H1 (cell line): Measurements from ENCODE around the gene SCYL3. TPM values are rescaled to one million over a fixed set of nuclear protein-coding genes. Genes with fewer than 3 reads are reported as not detected.

Experiments used
- CTCF ChIA-PET: fragments of 300-600 bp; sonication (Branson Sonifier 250); formaldehyde crosslinking; loops from one replicate; lab custom pipeline; 2021; ENCODE audit not compliant: partially characterized antibody; lab: Charles Lee
- POLR2A ChIA-PET: fragments of 300-600 bp; sonication (Branson Sonifier 250); formaldehyde crosslinking; loops from one replicate; lab custom pipeline; 2021; ENCODE audit warnings: inconsistent platforms; ENCODE audit not compliant: partially characterized antibody; lab: Charles Lee
- DNase-seq, 2 experiments: peaks; one replicate each; pipeline versions ENCODE4 v3.0.0 to v3.0.0-alpha.2; 2010 to 2022; ENCODE audit warnings: low spot score in 2 of 2, low read depth in 1 of 2, mixed read lengths in 1 of 2
- FAIRE-seq: peaks from 2 replicates; lab custom pipeline; 2011; peaks lifted over from hg19 to GRCh38; lab: Jason Lieb, UNC
- H2AFZ ChIP-seq: 2 replicates; pipeline ENCODE4 v1.8.1; 2012; ENCODE audit warnings: low read length, inconsistent platforms
- H2AK5ac ChIP-seq: 2 replicates; pipeline ENCODE4 v1.6.1; 2013; ENCODE audit warnings: low read depth, low read length
- H2BK120ac ChIP-seq: replicated peaks from 2 replicates; pipeline ENCODE3; 2013; ENCODE audit warnings: low read depth, low read length, inconsistent platforms
- H2BK12ac ChIP-seq: 2 replicates; pipeline ENCODE4 v1.6.1; 2013; ENCODE audit warnings: low read depth, low read length
- H2BK15ac ChIP-seq: 2 replicates; pipeline ENCODE4 v1.6.1; 2013; ENCODE audit warnings: low read length
- H2BK20ac ChIP-seq: 2 replicates; pipeline ENCODE4 v1.6.1; 2013; ENCODE audit warnings: low read length
- H2BK5ac ChIP-seq: 2 replicates; pipeline ENCODE4 v1.6.1; 2013; ENCODE audit warnings: low read depth, low read length
- H3K14ac ChIP-seq: 2 replicates; pipeline ENCODE4 v1.6.1; 2013; ENCODE audit warnings: inconsistent platforms; ENCODE audit not compliant: insufficient read length
- H3K18ac ChIP-seq: 2 replicates; pipeline ENCODE4 v1.6.1; 2013; ENCODE audit warnings: low read length; ENCODE audit errors: extremely low read depth
- H3K23ac ChIP-seq: 2 replicates; pipeline ENCODE4 v1.6.1; 2013; ENCODE audit warnings: inconsistent platforms; ENCODE audit not compliant: insufficient read length
- H3K23me2 ChIP-seq: 2 replicates; pipeline ENCODE4 v1.6.1; 2013; ENCODE audit warnings: low read depth, low read length
- H3K27ac ChIP-seq: 2 replicates; pipeline ENCODE4 v1.6.1; 2011; ENCODE audit warnings: low read depth, low read length, inconsistent platforms
- H3K27me3 ChIP-seq, 4 experiments: replicated peaks in 1 of 4; 1 replicate in 1 of 4; 2 replicates in 3 of 4; pipeline versions ENCODE4 v1.6.1 to v1.8.1; 2011 to 2013; ENCODE audit warnings: low read length in 3 of 4, mild to moderate bottlenecking in 3 of 4, inconsistent platforms in 2 of 4, mixed read lengths in 2 of 4, moderate library complexity in 1 of 4; ENCODE audit not compliant: control insufficient read depth in 3 of 4, insufficient read depth in 3 of 4; ENCODE audit errors: extremely low read depth in 1 of 4
- H3K36me3 ChIP-seq, 4 experiments: 2 replicates each; pipeline versions ENCODE4 v1.6.1 to v1.8.1; 2011 to 2013; ENCODE audit warnings: mild to moderate bottlenecking in 4 of 4, low read length in 3 of 4, moderate library complexity in 2 of 4, control low read depth in 1 of 4, inconsistent platforms in 1 of 4; ENCODE audit not compliant: insufficient read depth in 4 of 4, control insufficient read depth in 2 of 4
- H3K4ac ChIP-seq: replicated peaks from 2 replicates; pipeline ENCODE3; 2013; ENCODE audit warnings: low read length, low read depth, mixed read lengths, inconsistent platforms; ENCODE audit not compliant: insufficient read length
- H3K4me1 ChIP-seq, 4 experiments: replicated peaks in 1 of 4; 1 replicate in 1 of 4; 2 replicates in 3 of 4; pipeline versions ENCODE4 v1.6.1 to v1.8.1; 2011 to 2013; ENCODE audit warnings: low read length in 3 of 4, inconsistent platforms in 2 of 4, mixed read lengths in 1 of 4; ENCODE audit not compliant: insufficient read depth in 4 of 4, control insufficient read depth in 3 of 4
- H3K4me2 ChIP-seq, 2 experiments: 2 replicates each; pipeline versions ENCODE4 v1.6.1 to v1.8.1; 2011 to 2013; ENCODE audit warnings: low read depth in 2 of 2, low read length in 2 of 2, control low read depth in 1 of 2, inconsistent platforms in 1 of 2, mild to moderate bottlenecking in 1 of 2; ENCODE audit not compliant: insufficient read depth in 1 of 2
- H3K4me3 ChIP-seq, 4 experiments: fragments of 200-600, 300-600 bp in 1 of 4; sonication (generic), shearing (Covaris generic), sonication (Bioruptor Twin) in 1 of 4; 2 replicates each; pipeline versions ENCODE4 v1.5.1 to v1.8.1; 2011 to 2016; ENCODE audit warnings: low read length in 4 of 4, low read depth in 3 of 4, control low read depth in 2 of 4, inconsistent platforms in 2 of 4, mild to moderate bottlenecking in 2 of 4, mixed read lengths in 1 of 4, moderate library complexity in 1 of 4; ENCODE audit not compliant: insufficient read depth in 2 of 4; ENCODE audit errors: extremely low read depth in 1 of 4
- H3K56ac ChIP-seq: replicated peaks from 2 replicates; pipeline ENCODE3; 2013; ENCODE audit warnings: low read depth, mild to moderate bottlenecking, mixed read lengths, low read length, inconsistent platforms; ENCODE audit not compliant: insufficient read length
- H3K79me1 ChIP-seq: 2 replicates; pipeline ENCODE4 v1.6.1; 2013; ENCODE audit warnings: low read depth, low read length, control low read depth
- H3K79me2 ChIP-seq, 2 experiments: 2 replicates each; pipeline versions ENCODE4 v1.6.1 to v1.8.1; 2012 to 2013; ENCODE audit warnings: low read length in 2 of 2, mild to moderate bottlenecking in 2 of 2, inconsistent platforms in 1 of 2; ENCODE audit not compliant: insufficient read depth in 2 of 2, control insufficient read depth in 1 of 2
- H3K9ac ChIP-seq, 4 experiments: replicated peaks in 1 of 4; 1 replicate in 1 of 4; 2 replicates in 3 of 4; pipeline versions ENCODE4 v1.6.1 to v1.8.1; 2011 to 2013; ENCODE audit warnings: low read depth in 3 of 4, low read length in 3 of 4, control low read depth in 2 of 4, mild to moderate bottlenecking in 2 of 4, moderate library complexity in 2 of 4, inconsistent platforms in 1 of 4; ENCODE audit errors: extremely low read depth in 1 of 4
- H3K9me3 ChIP-seq, 2 experiments: 2 replicates each; pipeline versions ENCODE4 v1.6.1 to v1.8.1; 2012 to 2013; ENCODE audit warnings: mild to moderate bottlenecking in 2 of 2, moderate library complexity in 2 of 2, control low read depth in 1 of 2, inconsistent platforms in 1 of 2, low read depth in 1 of 2, low read length in 1 of 2, mixed read lengths in 1 of 2; ENCODE audit not compliant: insufficient read depth in 2 of 2
- H4K20me1 ChIP-seq, 2 experiments: replicated peaks in 1 of 2; 2 replicates each; pipeline versions ENCODE3 to v1.8.1; 2011 to 2013; ENCODE audit warnings: inconsistent platforms in 2 of 2, low read length in 2 of 2, mild to moderate bottlenecking in 1 of 2; ENCODE audit not compliant: insufficient read depth in 2 of 2, control insufficient read depth in 1 of 2
- H4K5ac ChIP-seq: 2 replicates; pipeline ENCODE4 v1.6.1; 2013; ENCODE audit warnings: low read length, low read depth, mixed read lengths, inconsistent platforms; ENCODE audit not compliant: insufficient read length
- H4K8ac ChIP-seq: 2 replicates; pipeline ENCODE4 v1.8.0; 2013; ENCODE audit warnings: mild to moderate bottlenecking, moderate library complexity, low read length, inconsistent platforms; ENCODE audit not compliant: insufficient read depth; ENCODE audit errors: extremely low read depth
- H4K91ac ChIP-seq: replicated peaks from 2 replicates; pipeline ENCODE3; 2013; ENCODE audit warnings: low read length, mixed read lengths, inconsistent platforms; ENCODE audit not compliant: insufficient read length
- ATF3 ChIP-seq: IDR thresholded peaks from 2 replicates; pipeline ENCODE4 v1.6.1; 2011; ENCODE audit warnings: low read depth, mild to moderate bottlenecking, low read length; ENCODE audit not compliant: insufficient read depth
- CHD2 ChIP-seq: IDR thresholded peaks from 2 replicates; pipeline ENCODE4 v1.6.1; 2012; ENCODE audit warnings: low read length, improper control_type of control experiment
- EP300 ChIP-seq, 2 experiments: IDR thresholded peaks; 1 replicate in 1 of 2; 2 replicates in 1 of 2; pipeline ENCODE4 v1.6.1; 2011 to 2012; ENCODE audit warnings: low read depth in 2 of 2, low read length in 2 of 2, mild to moderate bottlenecking in 2 of 2, borderline replicate concordance in 1 of 2, inconsistent platforms in 1 of 2, moderate library complexity in 1 of 2
- GABPA ChIP-seq: IDR thresholded peaks from 2 replicates; pipeline ENCODE4 v1.6.1; 2011; ENCODE audit warnings: mild to moderate bottlenecking, low read length, moderate library complexity, borderline replicate concordance; ENCODE audit not compliant: insufficient read depth
- JUND ChIP-seq: IDR thresholded peaks from 2 replicates; pipeline ENCODE4 v1.6.1; 2011; ENCODE audit warnings: mild to moderate bottlenecking, improper control_type of control experiment, low read length
- RAD21 ChIP-seq, 2 experiments: IDR thresholded peaks in 1 of 2; conservative IDR thresholded peaks in 1 of 2; 2 replicates each; pipeline ENCODE4 v1.6.1; 2011; ENCODE audit warnings: low read depth in 2 of 2, low read length in 2 of 2, improper control_type of control experiment in 1 of 2, inconsistent platforms in 1 of 2, mild to moderate bottlenecking in 1 of 2, moderate library complexity in 1 of 2
- RBBP5 ChIP-seq: IDR thresholded peaks from 2 replicates; pipeline ENCODE4 v1.7.1; 2012; ENCODE audit warnings: low read depth, mild to moderate bottlenecking, inconsistent platforms, low read length, moderate library complexity, borderline replicate concordance
- RFX5 ChIP-seq: IDR thresholded peaks from 2 replicates; pipeline ENCODE4 v1.6.1; 2011; ENCODE audit warnings: low read depth, low read length, improper control_type of control experiment, borderline replicate concordance
- RXRA ChIP-seq: IDR thresholded peaks from 2 replicates; pipeline ENCODE4 v1.6.1; 2011; ENCODE audit warnings: low read depth, mild to moderate bottlenecking, low read length, moderate library complexity; ENCODE audit not compliant: insufficient read depth
- SRF ChIP-seq: IDR thresholded peaks from 2 replicates; pipeline ENCODE4 v1.6.1; 2011; ENCODE audit warnings: mild to moderate bottlenecking, low read depth, low read length, moderate library complexity
- TAF1 ChIP-seq: IDR thresholded peaks from 2 replicates; pipeline ENCODE4 v1.6.1; 2011; ENCODE audit warnings: mild to moderate bottlenecking, low read depth, low read length
- WGBS, 2 experiments: shearing (Covaris generic) in 1 of 2; methylation state at CpG; one replicate each; pipeline versions ENCODE4 v1.1.6 to v1.1.7; 2013 to 2015; ENCODE audit warnings: low lambda C conversion rate in 2 of 2, mixed read lengths in 2 of 2, inconsistent platforms in 1 of 2, low coverage in 1 of 2, missing lambda C conversion rate in 1 of 2; ENCODE audit not compliant: insufficient replicate concordance in 2 of 2, insufficient coverage in 1 of 2, insufficient read length in 1 of 2; ENCODE audit errors: extremely low coverage in 1 of 2, missing lambda C conversion rate in 1 of 2; 5-methylcytosine and 5-hydroxymethylcytosine counted together
- polyA plus RNA-seq, 7 experiments: library from polyadenylated mRNA; depleted of rRNA in 3 of 7; stranded (reverse) in 5 of 7; unstranded in 2 of 7; fragments of >200 nt in 5 of 7; fragments of 200-250 nt in 2 of 7; gene quantifications; 1 replicate in 5 of 7; 2 replicates in 1 of 7; 4 replicates in 1 of 7; pipeline versions ENCODE4 v1.2.1 to v1.2.3, GENCODE V29; 2011 to 2013; ENCODE audit warnings: missing spikeins in 2 of 7, mixed read lengths in 2 of 7
- total RNA-seq: library from RNA; stranded (reverse); fragmentation: NEBNext Ultra II Directional; extraction: Animal tissue kit (Norgen Biotek cat#: 25700); gene quantifications from 2 replicates; pipeline ENCODE4 v1.2.1, GENCODE V29; 2021

SCYL3 gene
- total and polyA plus RNA-seq, 2 of the 8 experiments (the other 6 are each of a cell fraction or from before 2014, with no cell fraction given) = 2.7 to 5.3 TPM

- H3K9ac ChIP-seq = no peak overlapping the region
- H3K27me3 ChIP-seq = no peaks in the 10 kb centered on the region
- peaks cover 0 to 7% of the 10 kb centered on the region in 2 experiments for H4K20me1 ChIP-seq
- H2AFZ ChIP-seq = no peak overlapping the region
- H2BK15ac ChIP-seq = no peak overlapping the region
- no peak overlapping the region for H3K14ac ChIP-seq
- ChIA-PET POLR2A (no interaction called here), CTCF (interaction anchor here (0.5 to 0.6 kb wide), 3 partner anchors 119 to 693 kb away, joined by 3 read pairs; no protein-coding TSS in a partner anchor)
- H3K4me2 ChIP-seq = peak overlapping the region; percentile 7 to 45; a peak in 1 of 4 replicates
- H3K4ac ChIP-seq = no peak overlapping the region
- H3K79me2 ChIP-seq = peaks cover 0 to 27% of the 10 kb centered on the region in 2 experiments; a peak in 2 of 4 replicates
- 71% methylated on average over 5 of the region's 5 CpGs; no CpG with 5 or more reads in 1 of the 2 experiments for WGBS, 2 experiments
- H2BK5ac ChIP-seq = no peak overlapping the region
- H2AK5ac ChIP-seq = no peak overlapping the region
- H2BK20ac ChIP-seq = no peak overlapping the region
- H4K5ac ChIP-seq = no peak overlapping the region
- peaks cover 0 to 10% (median 7%) of the 10 kb centered on the region in 4 experiments; a peak in 4 of 7 replicates for H3K4me1 ChIP-seq
- H3K23ac ChIP-seq = no peak overlapping the region
- DNase-seq (no peak), FAIRE-seq (no peak)
- H3K56ac ChIP-seq = no peak overlapping the region
- no peak overlapping the region for H4K91ac ChIP-seq
- no peak overlapping the region for H4K8ac ChIP-seq
- H3K4me3 ChIP-seq = peak overlapping the region in 1 of 4 experiments; percentile 14; a peak in 2 of 8 replicates
- no peak overlapping the region for H2BK12ac ChIP-seq
- H3K36me3 ChIP-seq = peaks cover 0 to 19% (median 5%) of the 10 kb centered on the region in 4 experiments; a peak in 4 of 8 replicates
- H3K23me2 ChIP-seq = peaks cover 3% of the 10 kb centered on the region
- peaks cover 2% of the 10 kb centered on the region; the same call in 1 of the 2 replicates for H3K79me1 ChIP-seq
- no peak overlapping the region for H3K18ac ChIP-seq
- no peak overlapping the region for H3K27ac ChIP-seq
- no peaks in the 10 kb centered on the region for H3K9me3 ChIP-seq
- no peak overlapping the region for H2BK120ac ChIP-seq
- TF ChIP-seq GABPA = no peak
- no peak for TF ChIP-seq EP300 (IDR thresholded peaks at IDR 0.05; ENCODE audit: borderline replicate concordance in 1 of 2, low read depth in 2 of 2, low read length in 2 of 2)
- TF ChIP-seq ATF3 = no peak
- no peak for TF ChIP-seq RFX5
- no peak for TF ChIP-seq RXRA
- no peak for TF ChIP-seq RBBP5
- TF ChIP-seq CHD2 = no peak
- TF ChIP-seq RAD21 (IDR thresholded peaks at IDR 0.05 in 1 of 2, conservative IDR thresholded peaks at IDR 0.05 in 1 of 2; ENCODE audit: low read depth in 2 of 2, low read length in 2 of 2) = no peak
- TF ChIP-seq JUND = no peak
- no peak for TF ChIP-seq TAF1
- TF ChIP-seq SRF = no peak
Measured at GRCh38 chr1:169890761-169891538, 2.7 kb downstream of the SCYL3 start.
